T-helper 9 cell (primary cell): ENCODE results near the gene RAB8B.

Experiments used
- DNase-seq: peaks from one replicate; pipeline ENCODE4 v3.0.0-alpha.2; 2020
- total RNA-seq, 2 donors: gene quantifications; one replicate each; lab custom pipeline; 2026; lab: John Stamatoyannopoulos, UW

RAB8B gene
- total RNA-seq, result 137 to 309 reads per million in 2 donors

GRCh38 chr15:63188926-63189871, at the start of gene RAB8B:
RAB8B (plus strand) TSS chr15:63189606; CDS start chr15:63189625, 19 bp downstream.
- peak; percentile 100 for DNase-seq

GRCh38 chr15:63140936-63141335, 48.5 kb upstream of the RAB8B start:
- DNase-seq, result no peak

GRCh38 chr15:63145426-63145825, 44.0 kb upstream of the RAB8B start:
- no peak for DNase-seq

- DNase-seq, result no peak
These were observed 42.7 kb upstream of the RAB8B start for GRCh38 chr15:63146684-63147083.

GRCh38 chr15:63151665-63152064, 37.7 kb upstream of the RAB8B start:
- no peak for DNase-seq

- no peak for DNase-seq
These were observed 33.9 kb upstream of the RAB8B start for GRCh38 chr15:63155486-63155885.

GRCh38 chr15:63156086-63156710, 33.2 kb upstream of the RAB8B start:
- no peak for DNase-seq

- no peak for DNase-seq
These were observed 32.7 kb upstream of the RAB8B start for GRCh38 chr15:63156755-63157117.

- peak; percentile 78 for DNase-seq
These were observed 32.1 kb upstream of the RAB8B start, which contains the start of gene RPS27L for GRCh38 chr15:63157118-63157843. RPS27L (minus strand) TSS chr15:63157477; CDS start chr15:63157405, 72 bp downstream.

- peak; percentile 4 for DNase-seq
These were observed 31.4 kb upstream of the RAB8B start for GRCh38 chr15:63157891-63158431.

- DNase-seq, result no peak
These were observed 28.8 kb upstream of the RAB8B start for GRCh38 chr15:63160638-63161037.

- DNase-seq, result no peak
These were observed 26.2 kb upstream of the RAB8B start for GRCh38 chr15:63163217-63163616.

- no peak for DNase-seq
These were observed 24.1 kb upstream of the RAB8B start for GRCh38 chr15:63165166-63165859.

GRCh38 chr15:63166219-63166618, 23.2 kb upstream of the RAB8B start:
- DNase-seq, result no peak

- DNase-seq, result no peak
These were observed 19.6 kb upstream of the RAB8B start for GRCh38 chr15:63169788-63170187.

GRCh38 chr15:63172376-63172775, 17.0 kb upstream of the RAB8B start:
- DNase-seq, result no peak

GRCh38 chr15:63172851-63173451, 16.5 kb upstream of the RAB8B start:
- DNase-seq, result no peak

- DNase-seq, result no peak
These were observed 13.1 kb upstream of the RAB8B start for GRCh38 chr15:63176302-63176701.

- DNase-seq, result no peak
These were observed 11.4 kb upstream of the RAB8B start for GRCh38 chr15:63178034-63178433.

- DNase-seq, result no peak
These were observed 8.7 kb upstream of the RAB8B start for GRCh38 chr15:63180746-63181145.

- no peak for DNase-seq
These were observed 7.8 kb upstream of the RAB8B start for GRCh38 chr15:63181648-63182047.

- DNase-seq, result no peak
These were observed 4.2 kb upstream of the RAB8B start for GRCh38 chr15:63185206-63185605.
